Stimulated activated CD8-positive, alpha-beta memory T cell treated with anti-CD3 and anti-CD28 coated beads, Interleukin-4, amount 100 ng/mL, for 4 hours (primary cell): ENCODE data around the gene SMYD1.

Experiments used
- DNase-seq, 2 donors: peaks; one replicate each; pipeline ENCODE4 v3.0.0-alpha.2; 2020; ENCODE audit warnings: low read depth in 2 of 2, low spot score in 1 of 2

Gene SMYD1

DNA sequence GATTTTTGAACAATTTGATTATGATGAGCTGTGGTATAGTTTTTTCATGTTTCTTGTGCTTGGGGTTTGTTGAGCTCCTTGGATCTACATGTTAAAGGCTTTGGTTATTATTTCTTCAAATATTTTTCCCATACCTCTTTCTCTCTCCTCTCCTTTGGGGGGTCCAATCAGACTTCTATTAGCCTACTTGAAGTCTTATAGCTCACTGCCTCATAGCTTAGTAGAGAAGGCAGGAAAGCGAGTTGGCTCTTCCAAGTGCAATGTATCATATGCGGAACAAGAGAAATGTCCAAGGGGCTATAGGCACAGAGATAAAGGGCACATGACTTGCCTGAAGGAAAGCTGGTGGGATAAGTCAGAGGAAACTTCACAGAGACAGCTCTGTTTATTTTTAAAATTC lies 74.3 kb downstream of the SMYD1 start:
- DNase-seq = no peak

- DNase-seq = no peak
Measured at GRCh38 chr2:88144271-88144670, 76.6 kb downstream of the SMYD1 start.

GRCh38 chr2:88144914-88145497 lies 77.4 kb downstream of the SMYD1 start:
- no peak for DNase-seq

GRCh38 chr2:88146590-88146989 lies 79.0 kb downstream of the SMYD1 start:
- DNase-seq = no peak

DNA sequence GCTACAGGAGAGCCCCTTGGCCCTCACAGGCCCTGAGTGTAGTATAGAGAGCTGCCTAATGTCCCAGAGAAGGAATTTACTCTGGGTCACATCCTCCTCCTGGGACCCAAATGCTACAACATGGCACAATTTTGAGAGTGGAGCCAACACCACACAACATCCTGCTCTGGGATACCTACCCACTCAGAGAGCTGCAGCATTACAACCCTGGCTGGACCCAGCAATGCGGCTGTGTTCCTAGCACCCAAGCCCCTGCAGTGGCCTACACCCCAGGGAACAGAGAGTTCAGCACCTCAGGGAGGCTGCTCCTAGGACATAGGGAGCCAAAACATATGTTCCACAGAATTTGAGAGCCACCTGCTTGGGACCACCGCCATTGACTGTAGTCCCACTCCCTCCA lies 79.5 kb downstream of the SMYD1 start:
- no peak for DNase-seq

GRCh38 chr2:88148929-88149438 lies 81.4 kb downstream of the SMYD1 start:
- DNase-seq = no peak

DNA sequence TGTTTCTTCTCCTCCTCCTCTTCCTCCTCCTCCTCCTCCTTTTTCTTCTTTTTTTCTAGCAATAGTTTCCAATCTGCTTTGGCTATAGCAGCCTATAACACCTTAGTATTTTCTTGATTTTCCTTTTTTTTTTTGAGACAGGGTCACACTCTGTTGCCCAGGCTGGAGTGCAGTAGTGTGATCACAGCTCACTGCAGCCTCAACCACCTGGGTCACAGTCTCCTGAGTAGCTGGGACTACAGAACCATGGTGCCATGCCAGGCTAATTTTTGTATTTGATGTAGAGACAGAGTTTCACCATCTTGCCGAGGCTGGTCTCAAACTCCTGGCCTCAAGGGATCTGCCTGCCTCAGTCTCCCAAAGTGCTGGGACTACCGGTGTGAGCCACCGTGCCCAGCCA lies 91.9 kb downstream of the SMYD1 start:
- DNase-seq = no peak

DNA sequence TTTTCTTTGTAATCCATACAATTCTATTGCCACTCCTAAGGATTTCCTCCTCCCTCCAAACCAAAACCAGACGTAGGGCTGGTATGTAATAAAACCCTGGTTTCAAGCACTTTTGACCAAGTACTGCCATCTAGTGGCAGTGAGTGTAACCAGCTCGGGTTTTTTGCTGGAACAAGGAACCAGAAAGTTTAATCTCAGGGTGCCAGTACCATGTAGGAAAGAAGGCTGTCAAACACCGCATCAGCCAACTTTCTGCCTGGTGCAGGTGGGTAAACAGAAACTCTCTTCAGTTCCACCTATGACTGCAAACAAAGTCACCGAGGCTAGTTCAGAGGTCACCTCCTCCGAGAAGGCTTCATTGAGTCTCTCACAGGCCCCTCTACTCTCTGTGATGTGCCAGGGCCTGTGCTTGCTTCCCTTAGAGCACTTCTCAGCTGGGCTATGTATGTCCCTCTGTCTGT lies 92.4 kb downstream of the SMYD1 start:
- peak; percentile 22 to 23 for DNase-seq

DNA sequence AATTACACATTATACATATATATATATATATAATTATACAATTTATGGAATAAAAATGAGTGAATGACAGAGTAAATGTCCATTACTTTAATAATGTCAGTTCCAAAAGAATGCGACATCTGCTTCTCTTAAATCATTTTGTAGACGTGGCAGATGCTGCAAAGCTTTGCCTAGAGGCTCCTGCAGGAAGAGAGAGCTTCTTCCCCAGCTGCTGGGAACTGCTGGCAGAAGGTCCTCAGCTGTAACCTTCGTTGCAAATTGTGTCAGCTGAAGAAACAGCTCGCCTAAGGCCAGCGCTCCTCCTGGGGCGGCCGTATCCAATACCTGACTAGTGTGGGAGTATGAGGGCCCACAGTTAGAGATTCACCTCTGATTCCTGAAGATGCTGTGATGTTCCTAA lies 92.9 kb downstream of the SMYD1 start:
- no peak for DNase-seq

DNA sequence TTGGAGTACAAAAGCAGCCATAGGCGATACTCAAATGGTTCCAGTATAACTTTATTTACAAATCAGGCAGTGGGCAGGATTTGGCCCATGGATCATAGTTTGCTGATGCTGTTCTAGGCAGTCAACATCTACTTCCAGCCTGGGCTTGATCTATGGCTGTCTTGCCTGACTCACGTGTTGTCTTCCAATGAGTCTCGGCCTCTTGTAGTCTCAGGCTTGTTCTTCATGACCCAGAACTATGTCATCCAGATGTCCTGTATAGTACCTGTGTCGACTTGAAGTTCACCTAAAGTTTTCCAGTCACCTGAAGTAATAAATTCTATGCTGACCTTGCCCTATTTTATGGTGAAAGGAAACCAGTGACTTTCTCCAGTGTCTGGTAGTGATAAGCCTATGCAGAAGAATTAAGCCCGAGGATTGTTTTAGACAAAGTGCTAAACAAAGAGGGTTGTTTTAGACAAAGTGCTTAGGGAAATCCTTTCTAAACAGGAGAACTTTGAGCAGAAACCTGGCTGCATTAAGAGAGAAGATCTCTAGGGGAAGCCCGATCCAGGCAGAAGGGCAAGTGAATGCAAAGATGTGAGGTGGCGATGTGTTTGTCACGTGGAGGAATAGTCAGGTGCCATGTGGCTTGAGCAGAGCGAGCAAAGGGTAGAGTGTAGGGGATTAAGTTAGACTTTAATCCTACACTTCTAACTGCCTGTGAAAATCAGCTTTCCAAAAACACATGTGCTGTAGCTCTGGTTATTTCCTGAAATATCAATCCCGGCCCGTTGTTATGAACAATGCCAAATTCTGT lies 94.0 kb downstream of the SMYD1 start:
- DNase-seq = no peak
